Activated T-helper 1 cell treated with anti-CD3 and anti-CD28 coated beads, Interleukin-12 subunit alpha, Interleukin-12 subunit beta, Interleukin-2, Interleukin-4 antibody, amounts not matched to agents 30 ng/mL and 10 ng/mL and 1 ng/mL, durations not matched to agents 14 hours and 24 hours and 36 hours (primary cell): ENCODE results near the gene GOLGA6L2. TPM values are rescaled to one million over a fixed set of nuclear protein-coding genes. Genes with fewer than 3 reads are reported as not detected.

Experiments used
- DNase-seq: peaks from one replicate; pipeline ENCODE4 v3.0.0; 2021; ENCODE audit warnings: low spot score
- H3K27ac Mint-ChIP-seq: one replicate; pipeline ENCODE4 v1.8.0; 2021; ENCODE audit warnings: mild to moderate bottlenecking, mixed read lengths
- H3K27me3 Mint-ChIP-seq: one replicate; pipeline ENCODE4 v1.8.0; 2022; ENCODE audit warnings: mild to moderate bottlenecking, moderate library complexity, mixed read lengths; ENCODE audit not compliant: insufficient read depth
- H3K36me3 Mint-ChIP-seq: one replicate; pipeline ENCODE4 v1.8.0; 2021; ENCODE audit warnings: low read depth, mixed read lengths
- H3K4me1 Mint-ChIP-seq: one replicate; pipeline ENCODE4 v1.8.0; 2021; ENCODE audit warnings: low read depth, mixed read lengths
- H3K4me3 Mint-ChIP-seq: one replicate; pipeline ENCODE4 v1.8.0; 2021; ENCODE audit warnings: mild to moderate bottlenecking, moderate library complexity, mixed read lengths
- H3K9me3 Mint-ChIP-seq: one replicate; pipeline ENCODE4 v1.8.0; 2021; ENCODE audit warnings: mixed read lengths
- intact Hi-C: fragments of 100-400 bp; cut with micrococcal nuclease; formaldehyde crosslinking; loops from one replicate; pipeline ENCODE4 v1.15.1; 2024
- total RNA-seq: library from RNA; stranded (reverse); gene quantifications from 2 replicates; pipeline ENCODE4 v1.2.3, GENCODE V29; 2022

Gene GOLGA6L2, protein sequence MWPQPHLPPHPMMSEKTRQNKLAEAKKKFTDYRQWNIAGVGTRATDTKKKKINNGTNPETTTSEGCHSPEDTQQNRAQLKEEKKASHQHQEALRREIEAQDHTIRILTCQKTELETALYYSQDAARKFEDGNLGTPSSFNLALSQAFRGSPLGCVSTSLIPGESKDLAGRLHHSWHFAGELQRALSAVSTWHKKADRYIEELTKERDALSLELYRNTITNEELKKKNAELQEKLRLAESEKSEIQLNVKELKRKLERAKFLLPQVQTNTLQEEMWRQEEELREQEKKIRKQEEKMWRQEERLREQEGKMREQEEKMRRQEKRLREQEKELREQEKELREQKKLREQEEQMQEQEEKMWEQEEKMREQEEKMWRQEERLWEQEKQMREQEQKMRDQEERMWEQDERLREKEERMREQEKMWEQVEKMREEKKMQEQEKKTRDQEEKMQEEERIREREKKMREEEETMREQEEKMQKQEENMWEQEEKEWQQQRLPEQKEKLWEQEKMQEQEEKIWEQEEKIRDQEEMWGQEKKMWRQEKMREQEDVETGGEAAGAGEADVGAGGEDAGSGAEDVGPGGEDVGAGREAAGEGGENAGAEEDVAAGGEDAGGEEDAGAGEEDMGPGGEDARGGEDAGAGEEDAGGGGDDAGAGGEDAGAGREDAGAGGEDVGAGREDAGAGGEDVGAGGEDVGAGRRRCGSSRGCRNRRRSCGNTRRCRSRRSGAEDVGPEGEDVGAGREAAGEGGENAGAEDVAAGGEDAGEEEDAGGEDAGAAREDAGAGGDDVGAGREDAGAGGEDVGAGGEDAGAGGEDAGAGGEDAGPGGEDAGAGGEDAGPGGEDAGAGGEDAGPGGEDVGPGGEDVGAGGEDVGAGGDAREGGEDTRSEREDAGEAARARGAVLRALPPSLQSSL
- total RNA-seq: not detected in 2 replicates

DNA sequence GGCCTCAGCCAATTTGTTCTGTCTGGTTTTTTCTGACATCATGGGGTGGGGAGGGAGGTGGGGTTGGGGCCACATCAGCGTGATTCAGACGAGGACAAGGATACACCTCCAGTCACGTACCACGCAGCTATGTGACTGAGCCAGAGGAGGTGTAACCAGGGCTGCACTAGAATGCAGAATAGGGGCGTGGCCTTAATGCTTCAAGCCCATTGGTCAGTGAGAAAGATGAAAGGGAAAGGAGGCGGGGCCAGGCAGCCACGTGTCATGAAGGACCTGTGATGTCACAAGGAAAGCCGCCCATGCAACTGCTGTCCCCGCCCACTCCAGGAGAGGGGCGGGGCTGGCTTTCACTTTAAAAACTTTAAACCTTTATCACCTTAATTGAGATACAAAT lies at the start of gene GOLGA6L2:
Gene GOLGA6L2, minus strand, starts transcription at position 137 of the 394 bp plus-strand sequence. Its CDS starts 62 bp downstream, at position 75.
- DNase-seq: no peak
- Mint-ChIP-seq H3K27me3 (no peaks in the 10 kb centered on the region), H3K4me1 (no peaks in the 10 kb centered on the region), H3K36me3 (no peaks in the 10 kb centered on the region), H3K9me3 (no peaks in the 10 kb centered on the region), H3K4me3 (no peak within 1 kb of the TSS), H3K27ac (no peak within 1 kb of the TSS)
- intact Hi-C loops: no loop called here

GRCh38 chr15:23484870-23485269 lies 37.8 kb upstream of the GOLGA6L2 start:
- H3K4me3 Mint-ChIP-seq: no peak overlapping the region
- no peaks in the 10 kb centered on the region for H3K27me3 Mint-ChIP-seq
- H3K36me3 Mint-ChIP-seq: no peaks in the 10 kb centered on the region
- H3K4me1 Mint-ChIP-seq: no peaks in the 10 kb centered on the region
- H3K27ac Mint-ChIP-seq: no peak overlapping the region
- no peaks in the 10 kb centered on the region for H3K9me3 Mint-ChIP-seq
- no peak for DNase-seq
- intact Hi-C loops: no loop called here

- DNase-seq: no peak
- Mint-ChIP-seq H3K4me3 (no peak overlapping the region), H3K27me3 (no peaks in the 10 kb centered on the region), H3K36me3 (no peaks in the 10 kb centered on the region), H3K4me1 (no peaks in the 10 kb centered on the region), H3K9me3 (no peaks in the 10 kb centered on the region), H3K27ac (no peak overlapping the region)
- intact Hi-C loops: no loop called here
Measured at GRCh38 chr15:23483821-23484299, 36.8 kb upstream of the GOLGA6L2 start.

DNA sequence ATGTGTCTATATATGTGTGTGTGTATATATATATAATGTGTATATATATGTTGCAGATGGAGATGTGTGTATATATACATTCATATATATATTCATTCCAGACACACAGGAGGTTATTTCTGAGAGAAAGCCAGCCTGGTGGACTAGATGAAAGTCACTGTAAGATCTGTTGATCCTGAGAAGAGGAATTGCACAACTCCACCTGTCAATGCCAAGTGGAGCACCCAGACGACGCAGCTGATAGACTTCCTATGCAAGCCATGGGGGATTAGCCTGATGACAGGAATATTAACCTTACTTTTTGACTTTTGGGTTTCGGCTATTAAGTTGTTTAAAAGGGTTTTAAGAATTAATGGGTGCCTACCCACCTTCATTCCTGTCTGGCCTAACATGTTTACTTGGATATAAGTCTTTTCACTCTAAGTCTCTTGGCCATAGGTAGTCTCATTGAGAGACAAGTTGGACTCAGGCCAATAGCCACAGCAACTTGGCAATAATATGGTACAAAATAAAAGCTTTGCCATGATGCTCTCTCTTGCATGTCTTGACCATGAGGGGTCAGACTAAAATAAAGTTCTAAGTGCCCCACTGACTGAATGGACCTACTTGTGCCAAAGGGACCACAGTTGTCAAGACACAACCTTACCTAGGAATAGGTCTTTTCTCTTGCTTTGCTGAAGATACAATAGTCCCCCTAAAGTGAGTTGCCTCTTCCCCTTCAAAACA lies 35.9 kb upstream of the GOLGA6L2 start:
- no peaks in the 10 kb centered on the region for H3K4me1 Mint-ChIP-seq
- H3K4me3 Mint-ChIP-seq: no peak overlapping the region
- no peaks in the 10 kb centered on the region for H3K9me3 Mint-ChIP-seq
- no peak overlapping the region for H3K27ac Mint-ChIP-seq
- intact Hi-C loops: no loop called here
- H3K27me3 Mint-ChIP-seq: no peaks in the 10 kb centered on the region
- DNase-seq: no peak
- H3K36me3 Mint-ChIP-seq: no peaks in the 10 kb centered on the region

DNA sequence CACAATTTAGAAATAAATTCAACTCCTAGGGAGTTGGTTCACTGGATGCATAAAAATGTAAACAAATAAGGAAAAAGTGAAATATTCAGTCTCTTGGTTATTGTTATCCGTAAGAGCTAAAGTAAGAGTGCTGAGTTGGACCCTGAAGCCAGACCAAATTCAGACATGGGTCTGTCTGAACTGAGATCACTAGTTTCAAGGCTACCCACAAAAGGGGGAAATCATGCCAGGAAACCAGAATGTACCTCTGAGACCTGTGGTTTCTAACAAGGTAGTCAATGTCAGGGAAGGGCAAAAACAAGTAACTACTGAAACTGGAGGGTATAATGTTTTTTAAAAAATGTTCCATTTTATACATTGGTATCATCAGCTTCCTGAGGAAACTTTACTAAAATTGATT lies 35.2 kb upstream of the GOLGA6L2 start:
- H3K4me1 Mint-ChIP-seq: no peaks in the 10 kb centered on the region

DNA sequence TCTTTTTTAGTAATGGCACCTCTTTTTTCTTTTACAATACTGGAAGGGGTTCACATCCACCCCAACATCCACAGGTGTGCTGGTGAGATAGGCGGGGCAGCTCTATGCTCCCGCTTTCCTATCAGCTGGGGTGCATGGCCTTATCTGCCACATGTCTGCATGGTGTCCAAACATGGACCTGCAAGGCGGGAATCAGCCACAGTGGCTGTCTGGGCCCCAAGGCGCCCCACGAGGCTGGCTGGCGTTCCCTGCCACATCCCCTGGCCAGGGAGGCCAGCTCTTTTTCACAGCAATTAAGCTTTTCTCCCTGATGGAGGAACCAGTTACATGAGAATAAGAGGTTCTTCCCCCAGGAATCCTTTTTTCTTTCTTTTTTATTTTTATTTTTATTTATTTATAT lies 30.9 kb upstream of the GOLGA6L2 start:
- Mint-ChIP-seq H3K36me3 (no peaks in the 10 kb centered on the region), H3K27me3 (no peaks in the 10 kb centered on the region), H3K27ac (no peak overlapping the region), H3K9me3 (no peaks in the 10 kb centered on the region), H3K4me3 (no peak overlapping the region), H3K4me1 (no peaks in the 10 kb centered on the region)
- intact Hi-C loops: no loop called here
- no peak for DNase-seq

More for the DNA sequence above, 35.2 kb upstream of the GOLGA6L2 start:
- H3K27ac Mint-ChIP-seq: no peak overlapping the region
- no peak for DNase-seq
- no peak overlapping the region for H3K4me3 Mint-ChIP-seq
- intact Hi-C loops: no loop called here
- no peaks in the 10 kb centered on the region for H3K9me3 Mint-ChIP-seq
- H3K27me3 Mint-ChIP-seq: no peaks in the 10 kb centered on the region
- H3K36me3 Mint-ChIP-seq: no peaks in the 10 kb centered on the region

DNA sequence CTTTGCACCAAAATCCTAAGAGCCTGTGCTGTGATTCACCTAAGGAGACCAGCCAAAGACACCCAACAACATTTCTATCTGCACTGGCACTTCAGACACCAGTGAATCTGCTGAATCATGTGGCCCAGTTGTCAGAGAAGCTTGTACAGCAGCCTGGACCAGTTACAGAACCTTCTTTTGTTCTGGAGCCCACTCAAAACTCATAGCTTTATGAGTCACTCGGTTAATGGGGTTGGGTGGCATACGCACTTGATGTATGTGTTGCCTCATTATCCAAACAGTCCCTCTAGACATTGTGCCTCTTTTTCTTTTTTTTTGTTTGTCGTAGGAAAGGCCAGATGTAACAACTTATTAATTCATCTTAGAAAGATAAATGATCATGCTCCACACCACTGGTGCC lies 25.6 kb upstream of the GOLGA6L2 start:
- Mint-ChIP-seq H3K36me3 (no peaks in the 10 kb centered on the region), H3K27me3 (no peaks in the 10 kb centered on the region), H3K9me3 (no peaks in the 10 kb centered on the region), H3K4me1 (no peaks in the 10 kb centered on the region), H3K27ac (no peak overlapping the region), H3K4me3 (no peak overlapping the region)
- DNase-seq: no peak
- intact Hi-C loops: no loop called here

DNA sequence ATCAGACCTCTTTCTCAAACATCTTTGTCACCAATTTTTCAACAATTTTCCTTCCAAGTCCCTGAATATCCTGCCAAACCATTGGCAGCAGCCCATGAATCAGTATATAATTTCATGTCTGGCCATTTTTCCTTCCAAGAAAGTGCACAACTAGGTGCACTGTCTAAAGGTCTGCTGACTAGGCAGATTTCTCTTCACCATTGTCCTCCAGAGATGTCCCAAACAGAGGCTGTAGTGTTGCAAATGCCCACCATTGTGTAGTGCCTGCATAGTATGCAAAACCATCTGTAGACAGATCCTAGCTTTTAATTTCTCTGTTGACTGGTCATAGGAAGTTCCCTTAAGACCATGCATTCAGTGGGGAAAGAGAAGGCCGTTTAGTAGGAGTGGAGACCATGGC lies 25.0 kb upstream of the GOLGA6L2 start:
- intact Hi-C loops: no loop called here

DNA sequence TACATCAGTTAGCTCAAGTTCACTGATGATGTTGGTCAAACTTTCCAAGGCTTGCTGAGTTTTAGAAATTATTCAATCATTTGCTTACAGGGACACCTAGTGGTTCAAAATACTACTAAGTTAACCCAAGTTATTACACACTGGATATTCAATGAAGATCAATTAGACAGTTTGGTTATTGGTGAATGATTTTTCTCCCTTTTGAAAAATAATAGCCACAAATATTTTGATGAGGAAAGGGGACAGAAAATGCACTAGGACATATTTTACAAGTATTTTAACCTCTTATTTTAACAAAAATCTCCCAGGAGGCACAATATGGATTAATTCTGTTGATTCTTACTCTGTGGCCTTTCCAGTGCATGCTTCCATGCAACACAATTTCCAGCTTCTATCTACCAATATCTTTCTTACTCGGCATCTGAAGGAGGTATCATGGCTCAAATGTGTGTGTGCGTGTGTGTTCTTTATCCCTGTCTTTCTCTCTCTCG lies 20.1 kb upstream of the GOLGA6L2 start:
- intact Hi-C loops: no loop called here

More for the DNA sequence above, 25.0 kb upstream of the GOLGA6L2 start:
- Mint-ChIP-seq H3K9me3 (no peaks in the 10 kb centered on the region), H3K36me3 (no peaks in the 10 kb centered on the region), H3K27me3 (no peaks in the 10 kb centered on the region), H3K27ac (no peak overlapping the region), H3K4me3 (no peak overlapping the region), H3K4me1 (no peaks in the 10 kb centered on the region)
- DNase-seq: no peak

GRCh38 chr15:23457890-23458289 lies 10.8 kb upstream of the GOLGA6L2 start:
- Mint-ChIP-seq H3K4me1 (no peaks in the 10 kb centered on the region), H3K9me3 (no peaks in the 10 kb centered on the region)
- intact Hi-C loops: no loop called here

More for the DNA sequence above, 20.1 kb upstream of the GOLGA6L2 start:
- no peaks in the 10 kb centered on the region for H3K36me3 Mint-ChIP-seq
- no peak overlapping the region for H3K27ac Mint-ChIP-seq
- H3K4me3 Mint-ChIP-seq: no peak overlapping the region
- no peaks in the 10 kb centered on the region for H3K27me3 Mint-ChIP-seq
- no peak for DNase-seq
- no peaks in the 10 kb centered on the region for H3K9me3 Mint-ChIP-seq
- H3K4me1 Mint-ChIP-seq: no peaks in the 10 kb centered on the region

DNA sequence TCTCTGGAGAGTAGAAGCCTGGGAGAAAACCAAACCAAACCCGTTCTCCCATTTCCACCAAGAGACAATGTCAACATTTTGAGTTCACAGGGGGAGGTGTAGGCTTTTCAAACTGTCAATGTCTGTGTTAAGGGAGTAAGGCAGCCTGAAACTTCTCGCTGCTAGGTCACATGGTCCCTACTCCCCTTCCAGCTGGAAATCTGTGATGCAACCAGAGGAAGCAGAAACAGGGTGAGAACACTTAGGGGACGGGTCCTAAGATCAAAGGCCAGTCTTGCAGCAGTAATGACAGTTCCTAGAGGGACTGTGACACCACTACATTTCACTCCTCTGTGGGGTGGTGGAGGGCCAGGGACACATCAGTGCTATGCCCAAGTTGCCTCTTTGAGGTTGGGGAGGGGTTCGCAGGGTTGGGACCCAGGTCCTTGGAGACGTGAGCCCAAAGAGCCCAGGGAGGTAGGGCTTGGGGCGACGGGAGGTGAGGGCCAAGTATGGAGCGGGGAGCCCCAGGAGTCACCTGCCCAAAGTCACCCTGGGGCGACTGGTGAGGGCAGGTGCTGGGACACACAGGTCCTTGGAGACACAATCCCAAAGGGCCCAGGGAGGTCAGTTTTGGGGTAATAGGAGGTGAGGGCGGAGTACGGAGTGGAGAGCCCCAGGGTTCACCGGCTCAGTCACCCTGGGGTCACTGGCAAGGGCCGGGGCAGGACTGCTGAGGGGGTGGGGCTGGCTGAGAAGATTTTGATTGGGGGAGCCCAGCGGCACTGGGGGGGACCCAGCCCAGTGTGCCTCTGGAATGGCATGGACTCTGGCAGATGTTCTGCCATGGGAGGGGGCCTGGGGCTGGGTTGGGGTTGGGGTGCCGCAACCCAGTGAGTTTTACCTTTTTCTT lies 582 bp downstream of the GOLGA6L2 start:
- H3K4me1 Mint-ChIP-seq: no peaks in the 10 kb centered on the region
- H3K36me3 Mint-ChIP-seq: no peaks in the 10 kb centered on the region
- no peak overlapping the region for H3K4me3 Mint-ChIP-seq
- H3K9me3 Mint-ChIP-seq: no peaks in the 10 kb centered on the region
- intact Hi-C loops: no loop called here
- H3K27me3 Mint-ChIP-seq: no peaks in the 10 kb centered on the region
- DNase-seq: no peak
- no peak overlapping the region for H3K27ac Mint-ChIP-seq

More at GRCh38 chr15:23457890-23458289, 10.8 kb upstream of the GOLGA6L2 start:
- Mint-ChIP-seq H3K4me3 (no peak overlapping the region), H3K27me3 (peaks cover 2% of the 10 kb centered on the region), H3K36me3 (no peaks in the 10 kb centered on the region), H3K27ac (no peak overlapping the region)
- DNase-seq: no peak

DNA sequence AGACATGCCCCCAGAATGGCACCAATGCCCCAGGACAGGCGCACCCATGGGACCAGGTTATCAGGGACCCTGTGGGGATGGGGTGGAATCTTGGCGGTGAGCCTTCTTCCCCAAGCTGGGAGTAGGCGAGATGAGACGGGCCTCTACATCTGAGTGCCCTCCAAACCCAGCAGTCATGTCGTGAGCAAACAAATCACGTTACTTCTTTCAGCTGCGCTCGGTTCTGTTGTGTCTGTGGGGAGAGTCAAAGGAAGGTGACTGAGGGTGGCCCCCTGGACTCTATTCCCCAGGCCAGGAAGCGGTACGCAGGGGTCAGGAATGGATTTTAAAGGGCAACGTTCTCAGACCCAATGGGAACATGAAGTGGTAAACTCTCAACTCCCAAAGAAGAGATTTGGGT lies 2.8 kb downstream of the GOLGA6L2 start:
- intact Hi-C loops: no loop called here
- H3K4me1 Mint-ChIP-seq: no peaks in the 10 kb centered on the region
- DNase-seq: no peak
- H3K4me3 Mint-ChIP-seq: no peak overlapping the region
- H3K9me3 Mint-ChIP-seq: no peaks in the 10 kb centered on the region
- H3K27me3 Mint-ChIP-seq: no peaks in the 10 kb centered on the region
- H3K36me3 Mint-ChIP-seq: no peaks in the 10 kb centered on the region
- H3K27ac Mint-ChIP-seq: no peak overlapping the region
